GM18517 (cell line): Measurements from ENCODE around the gene PDCD1.

Experiments
- ATAC-seq: cut with Tn5 transposase; IDR thresholded peaks from one replicate; pipeline ENCODE4 v1.9.1; 2021; ENCODE audit warnings: mild to moderate bottlenecking, moderate library complexity; ENCODE audit not compliant: unreplicated experiment

The PDCD1 gene

DNA sequence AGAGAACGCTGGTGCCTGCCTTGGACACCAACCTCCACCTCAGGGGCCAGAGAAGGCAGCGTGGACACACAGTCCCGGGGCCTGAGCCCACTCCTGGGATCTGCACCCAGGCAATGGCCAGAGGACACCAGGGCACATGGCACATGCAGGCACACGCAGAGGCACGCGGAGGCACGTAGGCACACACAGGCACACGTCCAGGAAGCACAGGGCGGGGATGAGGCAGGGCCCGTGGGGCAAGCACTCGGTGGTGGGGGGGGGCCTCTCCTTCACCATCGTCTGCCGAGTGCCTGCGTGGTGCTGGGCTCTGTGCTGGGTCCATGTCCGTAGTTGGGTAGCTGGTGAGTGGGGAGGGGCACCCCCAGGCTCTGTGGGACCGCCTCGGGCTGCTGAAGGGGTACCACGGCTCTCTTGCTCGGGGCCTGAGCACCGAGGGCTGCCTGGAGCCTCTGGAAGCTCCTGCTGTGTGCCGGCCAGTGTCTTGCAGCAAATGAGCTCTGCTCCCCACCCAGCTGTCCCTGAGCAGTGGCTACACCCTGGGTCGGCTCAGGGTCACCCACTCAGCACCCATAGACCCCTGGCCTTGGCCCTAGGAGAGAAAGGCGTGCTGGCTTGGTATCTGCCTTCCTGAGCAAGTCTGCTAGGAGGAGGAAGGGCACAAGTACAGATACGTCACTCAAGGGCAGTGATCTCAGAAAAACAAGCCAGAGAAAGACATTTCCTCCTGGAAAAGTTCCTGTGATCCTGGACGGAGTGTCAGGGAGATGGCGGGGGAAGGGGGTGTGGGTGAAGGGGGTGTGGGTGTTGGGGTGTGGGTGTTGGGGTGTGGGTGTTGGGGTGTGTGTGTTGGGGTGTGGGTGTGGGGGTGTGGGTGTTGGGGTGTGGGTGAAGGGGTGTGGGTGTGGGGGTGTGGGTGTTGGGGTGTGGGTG lies 37.3 kb upstream of the PDCD1 start:
- no peak for ATAC-seq

- ATAC-seq: no peak
Observed at GRCh38 chr2:241895427-241895711, 36.7 kb upstream of the PDCD1 start.

GRCh38 chr2:241894681-241895426 lies 36.2 kb upstream of the PDCD1 start:
- no peak for ATAC-seq

GRCh38 chr2:241894056-241894641 lies 35.5 kb upstream of the PDCD1 start:
- no peak for ATAC-seq

DNA sequence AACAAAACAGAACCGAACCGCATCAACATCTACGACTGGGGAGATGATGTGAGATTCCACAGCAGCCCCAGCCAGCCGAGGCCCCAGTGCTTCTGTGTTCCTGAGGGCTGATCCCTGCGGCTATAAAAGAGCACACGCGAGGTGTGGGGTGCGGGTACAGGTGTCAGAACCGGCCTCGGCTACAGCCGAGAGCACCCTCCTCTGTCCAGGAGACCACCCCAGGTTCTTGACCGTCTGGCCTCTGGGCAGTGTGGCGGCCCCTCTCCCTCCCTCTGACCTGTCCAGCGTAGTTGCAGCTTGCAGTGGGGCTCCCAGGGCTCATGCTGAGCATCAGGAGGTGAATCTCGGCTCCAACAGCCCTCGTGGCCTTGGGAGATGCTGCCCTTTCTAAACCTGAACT lies 34.6 kb upstream of the PDCD1 start:
- no peak for ATAC-seq

DNA sequence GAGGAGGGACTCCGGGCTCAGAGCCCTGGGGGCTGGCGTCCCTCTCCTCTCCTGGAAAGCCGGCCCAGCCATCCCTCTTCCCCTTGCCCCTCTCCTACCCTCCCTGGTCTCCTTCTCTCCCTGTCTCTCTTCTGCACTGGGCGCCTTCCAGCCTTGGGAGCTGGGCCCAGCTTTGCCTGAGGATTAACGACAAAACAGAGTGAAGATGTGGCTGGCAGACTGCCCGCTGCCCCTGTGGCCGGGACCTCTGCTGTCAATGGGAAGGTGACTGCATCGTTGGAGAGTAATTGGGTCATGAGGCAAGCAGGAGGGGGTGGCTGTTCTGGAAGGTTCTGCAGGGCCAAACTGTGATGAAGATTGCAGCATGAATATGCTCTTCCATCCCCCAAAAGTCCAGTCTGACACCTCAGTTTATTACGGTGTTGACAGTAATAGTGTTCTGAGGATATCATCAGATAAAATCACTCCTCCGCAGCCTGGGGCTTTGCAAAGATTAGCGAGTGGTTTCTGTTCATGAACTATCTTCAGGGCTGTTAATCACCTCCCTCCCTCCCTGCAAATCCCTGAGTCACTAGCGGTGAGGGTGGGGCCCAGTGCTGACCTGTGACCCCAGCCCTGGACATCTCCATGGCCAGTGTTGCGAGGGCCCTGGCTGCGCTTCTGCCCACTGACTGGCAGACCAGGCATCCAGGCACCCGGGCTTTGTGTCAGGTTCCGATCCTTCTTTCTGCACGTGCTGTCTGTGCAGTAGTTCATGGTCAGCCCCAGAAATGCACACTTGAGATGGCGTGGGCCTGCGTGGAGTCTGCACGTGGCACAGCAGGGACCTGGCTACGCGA lies 33.8 kb upstream of the PDCD1 start:
- ATAC-seq: no peak

GRCh38 chr2:241891988-241892298 lies 33.2 kb upstream of the PDCD1 start:
- no peak for ATAC-seq

DNA sequence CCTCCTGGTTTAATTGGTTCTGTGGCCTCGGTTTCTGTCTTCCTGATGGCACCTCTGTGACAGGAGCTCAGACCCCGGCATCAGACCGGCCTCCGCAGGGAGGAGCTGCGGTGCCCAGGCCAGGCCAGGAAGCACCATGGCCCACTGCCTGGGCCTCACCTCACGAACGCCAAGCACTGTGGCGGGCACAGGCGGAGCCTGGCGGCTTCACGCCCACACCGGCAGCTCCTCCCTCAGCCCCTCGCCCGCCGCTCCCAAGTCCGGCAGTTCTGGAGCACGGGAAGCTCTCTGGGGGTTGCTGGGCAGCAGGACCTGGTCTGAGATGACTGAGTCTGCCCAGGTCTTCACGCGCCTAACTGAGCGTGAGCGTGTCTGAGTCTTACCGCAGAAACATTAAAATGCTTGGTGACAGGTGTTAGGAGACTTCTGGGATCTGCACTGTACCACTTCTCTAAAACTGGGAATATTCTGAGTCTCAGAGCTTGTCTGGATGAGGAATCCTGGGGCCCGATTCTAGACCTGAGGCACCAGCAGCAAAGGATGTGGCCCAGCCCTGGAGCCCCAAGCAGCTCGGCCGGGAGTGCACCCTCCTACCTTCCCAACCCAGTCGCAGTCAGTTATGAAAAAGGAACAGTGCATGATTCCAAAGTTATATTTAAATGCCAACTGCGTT lies 32.8 kb upstream of the PDCD1 start:
- ATAC-seq: no peak

DNA sequence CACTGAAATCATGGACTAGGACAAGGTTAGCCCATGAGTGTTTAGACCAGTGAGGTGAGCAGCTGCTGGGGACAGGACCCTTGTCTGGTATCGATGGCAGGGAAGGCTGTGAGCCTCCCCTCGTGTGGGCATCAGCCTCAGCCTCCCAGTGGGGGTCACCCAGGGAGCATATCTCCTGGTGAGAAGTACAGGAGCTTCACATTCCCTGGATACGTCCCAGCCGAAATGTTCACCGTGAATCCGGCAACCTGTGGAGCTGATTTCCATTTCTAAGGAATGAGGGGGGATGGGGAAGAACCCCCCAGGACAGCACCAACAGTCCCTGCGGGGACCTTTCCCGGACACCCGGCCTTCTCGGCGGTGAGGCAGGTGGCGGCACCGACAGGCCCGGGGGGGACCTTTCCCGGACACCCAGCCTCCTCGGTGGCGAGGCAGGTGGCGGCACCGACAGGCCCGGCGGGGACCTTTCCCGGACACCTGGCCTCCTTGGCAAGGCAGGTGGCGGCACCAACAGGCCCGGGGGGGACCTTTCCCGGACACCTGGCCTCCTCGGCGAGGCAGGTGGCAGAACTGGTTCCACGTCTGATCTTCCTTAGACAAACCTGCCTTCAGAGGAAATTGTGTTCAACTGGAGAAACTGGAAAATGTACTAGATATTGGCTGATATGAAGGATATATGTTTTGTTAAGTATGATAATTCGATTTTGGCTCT lies 32.0 kb upstream of the PDCD1 start:
- no peak for ATAC-seq

DNA sequence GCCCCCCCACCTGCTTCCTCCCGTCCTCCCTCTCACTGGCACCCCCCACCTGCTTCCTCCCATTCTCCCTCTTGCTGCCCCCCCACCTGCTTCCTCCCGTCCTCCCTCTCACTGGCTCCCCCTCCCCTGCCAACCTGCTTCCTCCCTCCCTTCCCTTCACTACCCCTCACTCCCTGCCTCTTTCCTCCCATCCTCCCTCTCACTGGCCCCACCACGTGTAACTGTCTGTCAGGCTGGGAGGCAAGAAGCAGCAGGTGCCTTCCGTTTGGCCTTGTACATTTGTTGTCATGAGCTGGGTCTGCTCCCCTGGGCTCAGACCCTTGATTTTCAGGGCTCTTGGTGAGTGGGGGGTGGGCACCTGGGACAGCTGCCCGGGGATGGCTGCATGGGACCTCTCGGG lies 29.9 kb upstream of the PDCD1 start:
- no peak for ATAC-seq

GRCh38 chr2:241887806-241888522 lies 29.3 kb upstream of the PDCD1 start:
- no peak for ATAC-seq

DNA sequence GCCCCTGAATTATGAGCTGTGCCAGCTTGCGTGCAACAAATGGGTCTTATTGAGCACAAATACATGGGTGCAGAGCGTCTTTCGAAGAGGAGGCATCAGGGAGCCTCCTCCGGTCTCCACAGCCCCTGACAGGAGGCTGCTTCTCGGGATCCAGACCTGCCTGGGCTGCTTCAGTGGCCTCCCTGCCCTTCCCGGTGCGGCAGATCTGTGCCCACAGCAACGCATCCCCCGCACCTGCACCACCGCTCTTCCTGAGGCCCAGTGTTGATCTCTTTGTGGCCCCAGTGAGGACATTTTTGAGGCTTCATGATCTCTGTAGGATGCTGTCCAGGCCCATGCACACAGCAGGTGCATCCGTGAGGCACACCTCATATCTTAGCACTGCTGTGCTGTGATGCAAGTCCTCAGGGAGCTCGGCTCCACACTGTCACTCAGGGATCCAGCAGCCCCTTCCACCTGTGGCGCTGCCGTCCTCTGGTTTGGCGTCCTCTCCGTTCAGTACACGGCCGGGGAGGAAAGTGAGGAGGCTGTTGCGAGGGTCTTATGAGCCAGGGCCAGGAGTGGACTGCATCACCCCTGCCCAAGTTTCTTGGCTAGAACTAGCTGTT lies 28.2 kb upstream of the PDCD1 start:
- no peak for ATAC-seq

- no peak for ATAC-seq
Observed at GRCh38 chr2:241885946-241886643, 27.4 kb upstream of the PDCD1 start.

DNA sequence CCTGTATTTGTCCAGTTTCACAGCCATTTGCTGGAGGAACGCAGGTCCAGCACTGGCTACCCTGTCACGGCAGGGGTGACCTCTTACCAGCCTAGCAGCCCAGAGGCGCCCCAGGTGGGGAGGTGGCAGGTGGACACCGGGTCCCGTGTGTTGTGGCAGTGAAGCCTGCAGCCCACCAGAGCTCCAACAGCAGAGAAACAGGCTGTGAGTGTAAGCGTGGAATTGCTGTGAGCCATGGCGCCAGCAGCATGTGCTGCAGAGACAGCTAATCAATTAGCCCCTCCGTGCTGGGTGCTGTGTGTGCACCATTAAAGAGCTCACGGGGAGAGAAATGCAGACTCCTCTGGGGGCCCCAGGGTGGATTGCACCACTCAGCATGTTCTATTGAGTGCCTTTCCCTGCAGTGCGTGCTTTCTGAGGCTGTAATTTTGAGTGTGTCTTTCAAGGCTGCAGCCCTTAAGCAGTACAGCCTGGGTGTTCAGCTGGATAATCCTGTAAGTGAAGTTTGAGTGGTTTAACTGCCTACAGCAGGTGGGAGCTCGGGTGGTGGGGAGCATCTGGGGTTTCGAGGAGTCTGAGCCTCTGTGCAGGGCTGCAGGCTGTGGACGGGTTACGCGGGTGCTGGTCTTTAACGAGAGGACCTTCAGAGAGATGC lies 26.7 kb upstream of the PDCD1 start:
- ATAC-seq: no peak

DNA sequence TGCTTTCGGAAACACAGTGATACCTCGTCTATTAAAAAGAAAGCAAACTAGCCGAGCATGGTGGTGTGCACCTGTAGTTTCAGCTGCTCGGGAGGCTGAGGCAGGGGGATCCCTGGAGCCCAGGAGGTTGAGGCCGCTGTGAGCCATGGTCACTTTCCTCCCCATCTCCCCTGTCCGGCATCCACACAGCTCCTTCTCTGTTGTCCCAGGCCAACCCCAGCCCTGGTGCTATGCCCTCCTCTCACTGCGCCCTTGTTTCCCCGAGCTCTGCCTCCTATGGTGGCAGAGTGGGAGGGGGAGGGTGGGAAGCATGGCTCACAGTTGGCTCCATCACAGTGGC lies 26.2 kb upstream of the PDCD1 start:
- ATAC-seq: no peak

GRCh38 chr2:241882091-241882625 lies 23.5 kb upstream of the PDCD1 start:
- peak; percentile 63 for ATAC-seq

DNA sequence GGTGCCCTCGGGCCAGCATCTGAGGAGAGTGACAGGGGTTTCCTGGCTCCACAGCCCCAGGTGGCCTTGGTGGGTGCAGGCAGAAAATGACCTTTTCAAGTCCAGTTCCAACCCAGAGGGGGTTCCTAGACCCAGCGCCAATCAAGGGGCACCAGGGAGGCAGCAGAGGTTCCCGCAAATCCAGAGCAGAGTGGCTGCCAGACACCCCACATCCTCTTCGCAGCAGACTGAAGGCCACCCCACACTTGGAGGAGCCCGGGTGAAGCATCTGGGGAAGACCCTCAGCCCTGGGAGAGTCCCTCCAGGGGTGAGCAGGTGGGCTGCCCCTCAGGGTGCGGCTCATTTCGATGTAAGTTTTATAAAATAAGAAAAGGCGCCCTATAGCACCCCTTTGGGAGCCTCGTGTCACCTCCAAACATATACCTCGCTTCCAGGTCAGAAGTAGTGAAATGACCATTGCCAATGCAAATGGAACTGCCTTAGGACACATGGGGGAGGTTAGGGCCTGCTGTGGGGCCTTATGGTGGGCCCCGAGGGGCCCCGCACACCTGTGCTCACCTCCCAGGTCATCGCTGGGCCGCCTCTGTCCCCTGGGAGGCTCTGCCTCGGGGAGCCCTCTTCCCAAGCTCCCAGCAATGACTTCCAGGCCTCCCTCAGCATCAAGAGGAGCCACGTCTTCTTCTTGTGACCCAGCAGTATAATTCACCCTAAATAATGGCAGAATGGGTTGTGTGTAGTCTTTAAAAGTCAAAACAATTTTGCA lies 21.8 kb upstream of the PDCD1 start:
- no peak for ATAC-seq
